GM19351 (cell line): ENCODE measurements around the gene CATSPERD.

Experiments
- ATAC-seq: cut with Tn5 transposase; IDR thresholded peaks from one replicate; pipeline ENCODE4 v1.9.1; 2021; ENCODE audit warnings: mild to moderate bottlenecking, moderate library complexity; ENCODE audit not compliant: unreplicated experiment

Gene CATSPERD

GRCh38 chr19:5782945-5783919, 62.8 kb downstream of the CATSPERD start:
- no peak for ATAC-seq

GRCh38 chr19:5784581-5785147, 64.2 kb downstream of the CATSPERD start, which contains the start of gene PRR22:
PRR22 (minus strand) TSS chr19:5784746; CDS start chr19:5784660, 86 bp downstream.
- ATAC-seq: no peak

DNA sequence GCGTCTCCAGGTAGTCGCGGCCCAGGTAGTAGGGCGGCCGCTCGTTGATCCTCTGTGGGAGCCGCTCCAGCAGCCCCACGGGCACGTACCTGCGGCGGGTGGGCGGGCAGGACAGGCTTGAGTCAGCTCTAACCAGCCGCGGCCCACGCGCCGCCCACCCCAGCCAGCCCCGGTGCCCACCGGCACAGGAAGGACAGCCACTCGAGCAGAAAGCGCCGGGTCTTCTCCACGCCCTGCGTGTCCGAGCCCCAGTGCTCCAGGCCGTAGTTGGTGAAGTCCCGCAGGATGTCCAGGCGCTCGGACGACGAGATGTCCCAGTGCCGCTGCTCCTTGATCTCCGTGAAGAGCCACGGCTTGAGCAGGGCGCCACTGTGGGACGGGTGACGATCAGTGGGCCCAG, 65.0 kb downstream of the CATSPERD start:
- ATAC-seq: no peak

DNA sequence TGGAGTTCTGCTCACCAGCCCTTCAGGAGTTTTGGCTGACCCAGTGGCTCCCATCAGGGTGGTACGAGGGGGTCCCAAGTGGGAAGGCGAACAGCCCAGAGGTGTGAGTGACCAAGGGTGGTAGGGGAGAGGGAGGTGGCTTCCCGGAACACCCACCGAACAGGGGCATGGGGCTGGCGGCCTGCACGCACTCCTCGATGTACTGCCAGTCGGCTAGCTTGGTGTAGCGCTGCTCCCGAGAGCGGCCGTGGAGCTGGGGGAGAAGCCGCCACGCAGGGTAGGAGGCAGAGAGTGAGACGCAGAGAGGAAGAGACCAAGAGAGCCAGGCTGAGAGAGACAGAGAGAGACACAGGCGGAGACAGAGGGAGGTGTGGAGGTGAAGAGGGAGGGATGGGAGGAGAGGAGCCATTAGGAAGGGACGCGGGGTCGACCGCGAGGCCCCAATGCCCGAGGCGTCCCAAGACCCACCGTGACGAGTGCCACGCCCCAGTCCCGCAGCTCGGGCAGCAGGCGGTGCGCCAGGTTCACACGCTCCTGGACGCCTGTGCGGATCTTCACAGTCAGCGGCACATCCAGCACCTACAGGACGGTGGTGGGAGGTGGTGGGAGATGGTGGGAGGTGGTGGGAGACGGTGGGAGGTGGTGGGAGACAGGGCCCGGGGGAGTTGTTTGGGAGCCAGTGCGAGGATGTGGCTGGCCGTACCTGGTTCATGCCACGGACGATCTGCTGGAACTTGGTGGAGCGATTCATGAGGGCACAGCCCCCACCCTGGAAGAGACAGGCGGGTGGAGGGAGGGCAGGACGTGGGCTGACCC, 66.4 kb downstream of the CATSPERD start:
- ATAC-seq: no peak

GRCh38 chr19:5787409-5788182, 67.2 kb downstream of the CATSPERD start:
- ATAC-seq: no peak

GRCh38 chr19:5788422-5788821, 68.0 kb downstream of the CATSPERD start:
- ATAC-seq: no peak

- ATAC-seq: no peak
Measured at GRCh38 chr19:5789351-5789761, 68.9 kb downstream of the CATSPERD start.

DNA sequence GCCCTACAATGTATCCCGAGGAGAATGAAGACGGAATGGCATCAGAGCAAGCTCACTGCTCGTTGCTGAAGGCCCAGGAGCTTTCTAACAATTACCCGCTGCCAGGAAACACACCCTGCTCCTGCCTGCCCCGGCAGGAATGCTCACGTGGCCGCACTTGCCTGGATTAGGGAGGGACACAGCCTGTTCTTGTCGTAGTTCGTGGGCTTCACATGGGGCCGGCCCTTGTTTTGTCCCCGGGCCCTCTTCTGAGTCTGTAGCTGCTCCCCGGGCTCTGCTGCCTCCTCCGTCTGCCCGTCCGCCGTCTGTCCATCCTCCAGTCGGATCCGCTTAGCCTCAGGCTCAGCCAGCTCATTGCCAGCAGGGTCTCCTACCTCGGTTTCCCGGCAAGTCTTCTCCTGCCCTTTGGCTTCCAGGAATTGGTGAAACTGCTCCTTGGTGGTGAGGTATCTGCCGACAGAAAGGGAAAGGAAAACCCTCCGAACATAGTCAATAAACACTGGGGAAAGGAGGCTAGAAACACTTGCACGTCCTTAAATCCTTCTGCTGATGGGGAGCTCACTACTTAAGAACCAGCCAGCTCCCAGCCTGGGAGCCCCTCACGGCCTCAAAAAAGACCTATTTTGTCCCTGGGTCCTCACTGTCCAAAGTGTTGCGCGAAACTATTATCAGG, 69.6 kb downstream of the CATSPERD start:
- ATAC-seq: no peak

DNA sequence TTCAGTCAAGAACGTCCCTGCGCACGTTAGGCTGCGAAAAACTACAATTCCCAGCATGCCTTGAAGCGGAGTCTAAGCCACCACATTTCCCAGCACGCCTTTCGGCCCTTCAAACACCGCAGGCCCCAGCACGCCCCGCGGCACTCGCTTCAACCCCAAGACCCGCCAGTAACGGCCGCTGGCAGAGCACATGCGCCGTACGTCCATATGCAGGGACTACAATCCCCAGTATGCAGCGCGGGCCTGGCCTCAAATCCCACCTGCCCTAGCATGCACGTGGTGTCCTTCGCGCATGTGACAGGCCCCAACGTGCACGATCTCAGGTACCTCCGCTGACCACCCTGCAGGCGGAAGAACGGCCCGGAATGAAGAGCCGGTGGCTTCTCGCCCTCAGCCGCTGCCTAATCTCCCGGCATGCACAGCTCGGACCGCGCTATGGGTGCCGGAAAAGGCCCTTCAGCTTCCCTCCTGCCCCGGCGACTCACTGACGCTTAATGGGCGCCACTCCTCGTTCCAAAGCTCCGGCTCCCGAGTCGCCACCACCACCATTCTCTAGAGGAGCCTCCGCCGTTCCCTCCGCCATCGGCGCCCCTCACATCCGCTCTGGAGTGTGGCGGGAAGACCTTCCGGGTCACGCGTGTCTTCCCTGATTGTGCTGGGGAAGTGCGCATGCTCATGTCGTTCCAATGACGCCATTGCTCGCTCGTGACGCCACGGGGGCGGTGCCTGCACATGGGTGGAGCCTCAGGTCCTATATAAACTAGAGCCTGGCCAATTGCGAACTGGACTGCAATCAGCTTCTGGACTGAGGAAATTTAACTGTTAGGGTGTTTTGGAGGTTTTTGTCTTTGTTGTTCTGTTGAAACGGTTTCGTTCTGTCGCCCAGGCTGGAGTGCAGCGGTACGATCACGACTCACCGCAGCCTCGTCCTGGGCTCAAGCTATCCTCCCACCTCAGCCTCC, 70.4 kb downstream of the CATSPERD start, which contains the start of gene DUS3L:
TSS of gene DUS3L (minus strand) at position 605 of the 962 bp plus-strand sequence. CDS start at position 583, 22 bp downstream.
- ATAC-seq: peak; percentile 94

DNA sequence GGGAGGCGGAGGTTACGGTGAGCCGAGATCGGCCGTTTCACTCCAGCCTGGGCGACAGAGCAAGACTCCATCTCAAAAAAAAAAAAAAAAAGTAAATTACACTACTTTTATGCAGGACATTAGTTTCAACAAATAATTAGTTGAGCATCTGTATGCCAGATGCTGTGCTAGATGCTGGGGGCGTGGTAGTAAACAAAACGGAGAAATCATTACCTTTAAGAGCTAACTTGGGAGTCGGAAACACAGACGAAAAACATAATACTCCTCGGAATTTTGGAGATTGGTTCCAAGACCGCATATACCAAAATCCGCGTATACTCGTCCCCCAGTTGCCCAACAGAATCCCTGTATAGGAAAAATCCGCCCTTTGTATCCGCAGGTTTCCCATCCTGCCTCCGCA, 71.8 kb downstream of the CATSPERD start:
- no peak for ATAC-seq

DNA sequence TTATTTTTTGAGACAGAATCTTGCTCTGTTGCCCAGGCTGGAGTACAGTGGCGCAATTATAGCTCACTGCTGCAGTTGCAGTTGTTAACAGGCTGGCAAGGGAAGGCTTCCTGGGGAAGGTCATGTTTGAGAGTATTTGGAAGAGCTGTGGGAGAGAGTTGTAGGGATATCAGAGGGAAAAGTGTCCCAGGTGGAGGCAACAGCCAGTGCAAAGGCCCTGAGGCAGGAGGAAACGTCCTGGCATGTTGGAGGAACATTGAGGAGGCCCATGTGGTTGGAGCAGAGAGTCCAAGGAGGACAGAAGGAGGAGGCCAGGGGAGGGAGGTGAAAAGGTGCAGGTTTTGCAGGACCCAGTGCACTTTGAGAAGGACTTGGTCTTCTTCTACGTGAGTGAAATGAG, 72.8 kb downstream of the CATSPERD start:
- ATAC-seq: no peak

DNA sequence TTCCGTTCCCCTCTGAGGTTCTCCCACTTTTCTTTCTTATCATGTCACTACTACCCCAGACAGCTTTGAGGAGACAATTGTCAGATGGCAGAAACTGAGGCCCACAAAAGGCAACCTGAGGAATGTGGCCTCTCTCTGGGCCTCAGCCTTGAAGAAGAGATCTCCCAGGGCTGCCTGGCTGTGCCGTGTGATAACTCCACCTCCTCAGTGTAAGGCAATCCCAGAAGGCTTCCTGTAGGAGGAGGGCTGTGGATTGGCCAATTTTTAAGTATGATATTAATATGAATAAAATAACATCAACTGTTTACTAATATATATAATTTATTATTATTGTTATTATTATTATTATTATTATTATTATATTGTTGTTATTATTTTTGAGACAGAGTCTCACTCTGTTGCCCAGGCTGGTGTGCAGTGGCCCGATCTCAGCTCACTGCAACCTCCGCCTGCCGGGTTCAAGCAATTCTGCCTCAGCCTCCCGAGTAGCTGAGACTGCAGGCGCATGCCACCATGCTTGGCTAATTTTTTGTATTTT, 75.0 kb downstream of the CATSPERD start:
- ATAC-seq: no peak

DNA sequence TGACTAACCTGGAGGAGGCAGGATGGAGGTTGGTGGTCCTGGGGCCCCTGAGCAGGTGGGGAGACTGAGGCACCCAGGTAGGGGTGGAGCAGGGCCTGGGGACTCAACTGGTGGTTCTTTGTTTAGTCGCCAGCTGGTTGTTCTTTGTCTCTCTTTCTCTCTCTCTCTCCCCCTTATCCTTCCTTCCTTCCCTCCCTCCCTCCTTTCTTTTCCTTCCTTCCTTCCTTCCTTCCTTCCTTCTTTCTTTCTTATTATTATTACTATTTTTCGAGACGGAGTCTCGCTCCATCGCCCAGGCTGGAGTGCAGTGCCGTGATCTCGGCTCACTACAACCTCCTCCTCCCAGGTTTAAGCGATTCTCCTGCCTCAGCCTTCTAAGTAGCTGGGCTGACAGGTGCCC, 77.8 kb downstream of the CATSPERD start:
- ATAC-seq: no peak

DNA sequence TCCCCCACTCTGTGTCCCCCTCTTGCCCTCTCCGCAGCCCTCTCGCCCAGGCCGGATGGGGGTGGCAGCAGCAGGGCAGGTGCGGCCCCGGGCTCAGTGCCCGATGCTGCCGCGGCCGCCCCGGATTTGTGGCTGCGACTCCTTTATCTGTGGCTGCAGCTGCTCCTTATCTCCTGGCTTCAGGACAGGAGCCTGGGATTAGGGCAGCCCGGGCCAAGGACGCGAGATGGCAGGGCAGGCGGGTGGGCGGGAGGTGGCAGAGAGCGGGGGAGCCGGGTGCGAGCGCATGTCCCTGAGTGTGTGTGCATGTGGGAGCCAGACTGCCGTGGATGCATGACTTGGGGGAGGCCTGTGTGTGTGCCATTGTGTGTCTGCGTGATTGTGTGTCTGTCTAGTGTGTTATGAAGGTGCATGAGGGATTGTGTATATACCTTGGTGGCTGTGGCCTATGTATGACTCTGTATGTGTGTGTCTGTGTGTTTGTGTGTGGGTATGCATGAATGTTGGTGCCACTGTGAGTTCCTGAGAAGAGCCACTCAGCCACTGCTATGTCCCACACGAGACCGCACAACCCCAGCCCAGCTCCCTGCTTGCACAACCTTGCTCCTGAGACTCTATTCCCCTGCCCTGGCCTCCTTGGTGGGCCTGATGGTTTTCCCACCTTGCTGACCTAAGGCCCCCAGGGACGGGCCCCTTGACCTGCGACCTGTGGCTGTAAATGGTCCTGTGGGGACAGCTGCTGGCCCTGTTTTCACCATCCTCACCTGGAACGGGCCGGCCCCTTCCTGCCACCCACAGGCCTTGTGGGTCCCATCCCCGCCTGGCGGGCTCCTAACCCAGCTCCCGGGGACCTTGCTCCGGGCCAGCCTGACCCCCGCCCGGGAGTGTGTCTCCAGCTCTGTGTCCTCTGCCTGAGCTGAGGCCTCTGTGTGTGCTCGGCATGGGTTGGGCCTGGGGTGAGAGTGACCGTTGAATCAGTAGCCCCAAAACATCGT, 79.1 kb downstream of the CATSPERD start:
- ATAC-seq: no peak

DNA sequence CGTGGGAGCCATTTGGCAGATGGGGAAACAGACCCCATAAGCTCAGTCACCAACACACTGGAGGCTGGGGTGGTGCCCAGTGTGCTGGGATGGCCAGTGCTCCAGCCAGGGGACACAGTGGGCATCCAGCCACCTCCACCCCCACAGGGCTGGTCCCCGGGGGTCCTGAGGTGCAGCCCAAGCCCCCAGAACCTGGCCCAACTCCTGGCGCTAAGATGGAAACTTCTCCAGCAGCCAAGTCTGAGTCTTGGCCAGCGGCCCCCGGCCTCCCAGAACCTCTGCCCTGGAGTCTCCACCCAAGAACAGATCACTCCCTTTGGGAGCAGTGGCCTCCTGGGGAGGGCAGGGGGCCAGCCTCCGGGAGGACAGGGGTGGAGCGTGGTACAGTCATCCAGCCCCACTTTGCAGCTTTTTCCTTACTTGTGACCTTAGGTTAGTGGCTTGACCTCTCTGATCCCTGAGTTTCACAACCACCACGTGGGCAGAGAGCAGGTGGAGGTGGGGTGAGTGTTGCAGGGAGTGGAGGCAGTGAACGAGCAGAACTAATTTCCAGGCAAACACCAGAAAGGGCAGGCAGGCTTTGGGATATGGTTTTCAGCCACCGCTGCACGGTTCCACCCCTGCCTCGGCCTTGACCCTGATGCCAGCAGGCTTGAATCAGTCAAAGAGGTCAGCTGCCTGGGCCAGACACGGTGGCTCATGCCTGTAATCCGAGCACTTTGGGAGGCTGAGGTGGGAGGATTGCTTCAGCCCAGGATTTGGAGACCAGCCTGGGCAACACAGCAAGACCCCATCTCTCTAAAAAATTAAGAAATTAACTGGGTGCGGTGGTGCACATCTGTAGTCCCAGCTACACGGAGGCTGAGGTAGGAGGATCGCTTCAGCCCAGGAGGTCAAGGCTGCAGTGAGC, 80.2 kb downstream of the CATSPERD start:
- no peak for ATAC-seq
